Keratinocyte (primary cell): ENCODE data around the gene FRMD1. TPM values are rescaled to one million over a fixed set of nuclear protein-coding genes. Genes with fewer than 3 reads are reported as not detected.

Source experiments
- DNase-seq: peaks from one replicate; pipeline ENCODE4 v3.0.0-alpha.2; 2011; ENCODE audit warnings: low read depth, missing footprints, low spot score
- FAIRE-seq: peaks from 2 replicates; lab custom pipeline; 2011; peaks lifted over from hg19 to GRCh38; lab: Jason Lieb, UNC
- H2AFZ ChIP-seq: 2 replicates; pipeline ENCODE4 v1.6.0; 2012; ENCODE audit warnings: low read length, control low read depth, inconsistent platforms; ENCODE audit not compliant: control insufficient read depth
- H3K27ac ChIP-seq: 2 replicates; pipeline ENCODE4 v1.5.1; 2011; ENCODE audit warnings: low read length; ENCODE audit not compliant: control insufficient read depth, insufficient read depth
- H3K27me3 ChIP-seq: 3 replicates; pipeline ENCODE4 v1.6.0; 2011; ENCODE audit warnings: low read length; ENCODE audit not compliant: control insufficient read depth, insufficient read depth; ENCODE audit errors: extremely low read depth
- H3K36me3 ChIP-seq, 2 experiments: 2 replicates in 1 of 2; 3 replicates in 1 of 2; pipeline ENCODE4 v1.5.1; 2011; ENCODE audit warnings: low read length in 2 of 2, mild to moderate bottlenecking in 1 of 2; ENCODE audit not compliant: control insufficient read depth in 2 of 2, insufficient read depth in 2 of 2; ENCODE audit errors: extremely low read depth in 1 of 2
- H3K4me1 ChIP-seq: 3 replicates; pipeline ENCODE4 v1.5.1; 2011; ENCODE audit warnings: low read length; ENCODE audit not compliant: control insufficient read depth, insufficient read depth; ENCODE audit errors: extremely low read depth
- H3K4me2 ChIP-seq: 3 replicates; pipeline ENCODE4 v1.6.0; 2011; ENCODE audit warnings: low read depth, low read length; ENCODE audit not compliant: control insufficient read depth, insufficient read depth; ENCODE audit errors: extremely low read depth
- H3K4me3 ChIP-seq, 3 experiments: fragments of 200-600 bp in 1 of 3; sonication (generic) in 1 of 3; 2 replicates in 2 of 3; 3 replicates in 1 of 3; pipeline ENCODE4 v1.5.1; 2011 to 2016; ENCODE audit warnings: low read length in 3 of 3, mild to moderate bottlenecking in 3 of 3, control low read depth in 2 of 3, inconsistent platforms in 1 of 3, low read depth in 1 of 3, mixed read lengths in 1 of 3, mixed run types in 1 of 3, moderate library complexity in 1 of 3; ENCODE audit not compliant: control insufficient read depth in 2 of 3, insufficient read depth in 2 of 3; ENCODE audit errors: extremely low read depth in 1 of 3
- H3K79me2 ChIP-seq: 2 replicates; pipeline ENCODE4 v1.6.0; 2012; ENCODE audit warnings: low read length; ENCODE audit not compliant: control insufficient read depth, insufficient read depth
- H3K9ac ChIP-seq: 3 replicates; pipeline ENCODE4 v1.6.0; 2011; ENCODE audit warnings: low read length; ENCODE audit not compliant: control insufficient read depth, insufficient read depth; ENCODE audit errors: extremely low read depth
- H3K9me1 ChIP-seq: 3 replicates; pipeline ENCODE4 v1.6.0; 2011; ENCODE audit warnings: low read length; ENCODE audit not compliant: control insufficient read depth, insufficient read depth; ENCODE audit errors: extremely low read depth
- H3K9me3 ChIP-seq: 2 replicates; pipeline ENCODE4 v1.5.1; 2012; ENCODE audit warnings: low read depth, low read length; ENCODE audit not compliant: control insufficient read depth
- H4K20me1 ChIP-seq: 3 replicates; pipeline ENCODE4 v1.6.0; 2011; ENCODE audit warnings: low read length; ENCODE audit not compliant: control insufficient read depth, insufficient read depth; ENCODE audit errors: extremely low read depth
- EZH2 ChIP-seq: IDR thresholded peaks from one replicate; pipeline ENCODE4 v1.6.1; 2012; ENCODE audit warnings: inconsistent platforms, mild to moderate bottlenecking, low read length, moderate library complexity
- dilution Hi-C: fragments of 300-500 bp; cut with MboI; formaldehyde crosslinking; loops from one replicate; pipeline ENCODE4 v1.7.0; 2020; ENCODE audit warnings: low sequenced_read_pairs; ENCODE audit not compliant: extremely low pct_ligation_motif_present
- polyA plus RNA-seq, 5 experiments: library from polyadenylated mRNA; depleted of rRNA in 3 of 5; stranded (reverse) in 3 of 5; stranded (forward) in 1 of 5; unstranded in 1 of 5; fragments of >200 nt; gene quantifications; 1 replicate in 1 of 5; 2 replicates in 3 of 5; 3 replicates in 1 of 5; pipeline versions ENCODE4 v1.2.1 to v1.2.3, GENCODE V29; 2011 to 2012; ENCODE audit warnings: missing spikeins in 2 of 5, low read depth in 1 of 5, low replicate concordance in 1 of 5
- TF ChIP-seq, protein P1 (sequence below), 3 experiments: IDR thresholded peaks in 1 of 3; conservative IDR thresholded peaks in 1 of 3; optimal IDR thresholded peaks in 1 of 3; 2 replicates in 2 of 3; 3 replicates in 1 of 3; pipeline versions ENCODE3 to v1.5.1; 2011; ENCODE audit warnings: low read length in 3 of 3, mild to moderate bottlenecking in 3 of 3, moderate library complexity in 2 of 3, control low read depth in 1 of 3, inconsistent platforms in 1 of 3; ENCODE audit not compliant: insufficient read depth in 2 of 3; ENCODE audit errors: extremely low read depth in 1 of 3

The FRMD1 gene
- polyA plus RNA-seq, 1 donor (not counting 4 experiments of a cell fraction or from before 2014, with no cell fraction given): not detected

DNA sequence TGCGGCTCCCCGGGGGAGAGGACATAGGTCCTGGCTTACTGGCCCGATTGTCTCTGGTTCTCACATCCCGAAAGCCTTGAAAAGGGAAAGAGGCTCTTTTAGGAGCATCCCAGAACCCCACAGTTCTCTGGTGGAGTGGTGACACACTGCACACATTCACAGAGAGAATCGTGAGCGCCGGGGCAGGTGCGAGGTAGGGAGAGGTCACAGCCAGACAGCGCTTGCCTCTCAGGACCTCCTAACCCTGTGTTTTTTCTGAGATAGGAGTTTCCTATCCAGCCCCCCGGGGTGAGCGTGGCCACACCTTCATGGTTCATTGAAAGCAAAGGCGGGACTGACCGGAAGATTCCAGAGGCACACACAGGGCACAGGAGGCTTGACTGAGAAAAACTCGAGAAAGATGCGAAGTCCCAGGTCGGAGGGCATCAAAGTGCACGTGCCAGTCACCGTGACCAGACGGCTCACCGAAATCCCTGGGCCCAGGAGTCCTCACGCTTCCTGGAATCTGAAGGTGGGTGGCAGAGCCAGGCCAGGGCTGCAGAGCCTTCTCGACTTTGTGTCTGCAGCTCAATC is 46.5 kb upstream of the FRMD1 start:
- no peak for FAIRE-seq
- no peak overlapping the region for H3K9ac ChIP-seq
- no peak overlapping the region for H3K27ac ChIP-seq
- no peak overlapping the region for H2AFZ ChIP-seq
- H4K20me1 ChIP-seq: no peaks in the 10 kb centered on the region
- H3K79me2 ChIP-seq: no peaks in the 10 kb centered on the region
- H3K4me3 ChIP-seq: no peak overlapping the region
- no peaks in the 10 kb centered on the region for H3K9me3 ChIP-seq
- no peak for DNase-seq
- TF ChIP-seq EZH2: no peak
- TF ChIP-seq, protein P1, sequence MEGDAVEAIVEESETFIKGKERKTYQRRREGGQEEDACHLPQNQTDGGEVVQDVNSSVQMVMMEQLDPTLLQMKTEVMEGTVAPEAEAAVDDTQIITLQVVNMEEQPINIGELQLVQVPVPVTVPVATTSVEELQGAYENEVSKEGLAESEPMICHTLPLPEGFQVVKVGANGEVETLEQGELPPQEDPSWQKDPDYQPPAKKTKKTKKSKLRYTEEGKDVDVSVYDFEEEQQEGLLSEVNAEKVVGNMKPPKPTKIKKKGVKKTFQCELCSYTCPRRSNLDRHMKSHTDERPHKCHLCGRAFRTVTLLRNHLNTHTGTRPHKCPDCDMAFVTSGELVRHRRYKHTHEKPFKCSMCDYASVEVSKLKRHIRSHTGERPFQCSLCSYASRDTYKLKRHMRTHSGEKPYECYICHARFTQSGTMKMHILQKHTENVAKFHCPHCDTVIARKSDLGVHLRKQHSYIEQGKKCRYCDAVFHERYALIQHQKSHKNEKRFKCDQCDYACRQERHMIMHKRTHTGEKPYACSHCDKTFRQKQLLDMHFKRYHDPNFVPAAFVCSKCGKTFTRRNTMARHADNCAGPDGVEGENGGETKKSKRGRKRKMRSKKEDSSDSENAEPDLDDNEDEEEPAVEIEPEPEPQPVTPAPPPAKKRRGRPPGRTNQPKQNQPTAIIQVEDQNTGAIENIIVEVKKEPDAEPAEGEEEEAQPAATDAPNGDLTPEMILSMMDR (optimal IDR thresholded peaks at IDR 0.05 in 1 of 3, IDR thresholded peaks at IDR 0.05 in 1 of 3, conservative IDR thresholded peaks at IDR 0.05 in 1 of 3; ENCODE audit: extremely low read depth in 1 of 3, insufficient read depth in 2 of 3, low read length in 3 of 3): no peak
- no peaks in the 10 kb centered on the region for H3K9me1 ChIP-seq
- no peaks in the 10 kb centered on the region for H3K4me1 ChIP-seq
- no peak overlapping the region for H3K4me2 ChIP-seq
- no peaks in the 10 kb centered on the region for H3K36me3 ChIP-seq
- peaks cover 4% of the 10 kb centered on the region for H3K27me3 ChIP-seq
- dilution Hi-C loops: no loop called here

DNA sequence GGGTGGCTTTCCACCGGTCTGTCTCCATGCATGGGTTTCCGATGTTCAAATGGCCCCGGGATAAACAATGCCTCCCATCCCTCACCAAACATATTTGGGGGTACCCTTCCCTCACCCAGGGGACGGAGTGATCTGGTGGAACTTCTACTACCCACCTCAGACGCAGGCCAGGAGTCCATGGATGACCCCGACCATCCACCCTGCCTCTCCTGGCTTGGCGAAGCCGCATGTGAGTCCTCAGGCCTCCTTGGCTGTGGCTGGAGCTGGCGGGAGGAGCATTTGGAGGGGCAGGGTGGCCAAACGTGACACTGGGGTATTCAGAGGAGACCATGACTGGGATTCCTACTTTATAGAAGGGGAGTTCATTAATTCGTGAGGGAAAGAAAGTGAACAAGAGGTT is 45.9 kb upstream of the FRMD1 start:
- H3K4me3 ChIP-seq: no peak overlapping the region
- DNase-seq (no peak), FAIRE-seq (no peak)
- dilution Hi-C loops: no loop called here
- no peak for TF ChIP-seq EZH2
- TF ChIP-seq, protein P1 (optimal IDR thresholded peaks at IDR 0.05 in 1 of 3, IDR thresholded peaks at IDR 0.05 in 1 of 3, conservative IDR thresholded peaks at IDR 0.05 in 1 of 3; ENCODE audit: extremely low read depth in 1 of 3, insufficient read depth in 2 of 3, low read length in 3 of 3): no peak
- H3K4me1 ChIP-seq: no peaks in the 10 kb centered on the region
- H4K20me1 ChIP-seq: no peaks in the 10 kb centered on the region
- H3K79me2 ChIP-seq: no peaks in the 10 kb centered on the region
- H3K36me3 ChIP-seq: no peaks in the 10 kb centered on the region
- H3K4me2 ChIP-seq: no peak overlapping the region
- no peak overlapping the region for H3K9ac ChIP-seq
- H3K27me3 ChIP-seq: peaks cover 4% of the 10 kb centered on the region
- no peaks in the 10 kb centered on the region for H3K9me1 ChIP-seq
- H3K9me3 ChIP-seq: no peaks in the 10 kb centered on the region
- no peak overlapping the region for H2AFZ ChIP-seq
- no peak overlapping the region for H3K27ac ChIP-seq
